GM10847 (cell line): ENCODE data around the gene SOD3.

Source experiments
- POLR2A ChIP-seq: IDR thresholded peaks from 2 replicates; pipeline ENCODE4 v1.6.1; 2011; ENCODE audit not compliant: insufficient read length; ENCODE audit errors: extremely low read depth

The SOD3 gene, protein sequence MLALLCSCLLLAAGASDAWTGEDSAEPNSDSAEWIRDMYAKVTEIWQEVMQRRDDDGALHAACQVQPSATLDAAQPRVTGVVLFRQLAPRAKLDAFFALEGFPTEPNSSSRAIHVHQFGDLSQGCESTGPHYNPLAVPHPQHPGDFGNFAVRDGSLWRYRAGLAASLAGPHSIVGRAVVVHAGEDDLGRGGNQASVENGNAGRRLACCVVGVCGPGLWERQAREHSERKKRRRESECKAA

GRCh38 chr4:24794916-24795665 lies at the start of gene SOD3:
Gene SOD3, plus strand, starts transcription at chr4:24795573. Its CDS starts 3,949 bp downstream, at chr4:24799522.
- TF ChIP-seq POLR2A: no peak

DNA sequence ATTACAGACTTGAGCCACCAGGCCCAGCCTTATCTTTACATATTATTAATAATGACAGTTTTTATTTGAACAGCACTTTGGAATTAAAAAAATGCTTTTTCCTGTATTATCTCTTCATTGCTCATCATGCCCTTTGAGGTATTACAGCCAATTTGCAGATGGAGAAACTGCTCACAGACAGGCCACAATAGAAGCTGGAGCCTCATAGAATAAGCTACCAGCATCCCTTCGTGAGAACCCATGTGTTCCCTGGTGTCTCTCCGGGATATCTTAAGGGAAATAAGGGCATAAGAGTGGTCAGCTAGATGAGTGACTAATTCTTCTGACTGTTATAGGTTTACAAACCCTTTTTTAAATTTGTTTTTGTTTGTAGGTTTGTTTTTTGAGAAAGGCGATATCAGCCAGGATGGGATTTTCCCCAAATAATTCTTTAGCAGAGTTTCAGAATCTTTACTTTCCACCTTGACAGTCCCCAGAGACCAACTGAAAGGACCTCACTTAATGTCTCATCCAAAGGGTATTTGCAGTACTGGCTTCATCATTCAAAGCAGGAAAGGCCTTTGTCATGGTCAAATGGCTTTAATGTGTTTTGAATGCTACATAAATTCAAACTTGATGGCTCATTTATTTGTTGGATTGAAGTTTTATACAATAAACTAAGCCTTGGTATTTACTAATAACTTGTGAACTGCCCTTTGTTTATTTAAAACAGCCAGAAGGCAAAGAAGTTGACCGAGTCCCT lies 48.0 kb upstream of the SOD3 start:
- no peak for TF ChIP-seq POLR2A

- TF ChIP-seq POLR2A: no peak
Measured at GRCh38 chr4:24748023-24748422, 47.4 kb upstream of the SOD3 start.

- no peak for TF ChIP-seq POLR2A
Measured at GRCh38 chr4:24748758-24749350, 46.5 kb upstream of the SOD3 start.

- TF ChIP-seq POLR2A: no peak
Measured at GRCh38 chr4:24750106-24750505, 45.3 kb upstream of the SOD3 start.

- TF ChIP-seq POLR2A: no peak
Measured at GRCh38 chr4:24751926-24752539, 43.3 kb upstream of the SOD3 start.

GRCh38 chr4:24753519-24753918 lies 41.9 kb upstream of the SOD3 start:
- no peak for TF ChIP-seq POLR2A

GRCh38 chr4:24754571-24754970 lies 40.8 kb upstream of the SOD3 start:
- TF ChIP-seq POLR2A: no peak

- TF ChIP-seq POLR2A: no peak
Measured at GRCh38 chr4:24763631-24764297, 31.6 kb upstream of the SOD3 start.

- no peak for TF ChIP-seq POLR2A
Measured at GRCh38 chr4:24764345-24764744, 31.0 kb upstream of the SOD3 start.

GRCh38 chr4:24765376-24765988 lies 29.9 kb upstream of the SOD3 start:
- TF ChIP-seq POLR2A: no peak

- no peak for TF ChIP-seq POLR2A
Measured at GRCh38 chr4:24768006-24768405, 27.4 kb upstream of the SOD3 start.

DNA sequence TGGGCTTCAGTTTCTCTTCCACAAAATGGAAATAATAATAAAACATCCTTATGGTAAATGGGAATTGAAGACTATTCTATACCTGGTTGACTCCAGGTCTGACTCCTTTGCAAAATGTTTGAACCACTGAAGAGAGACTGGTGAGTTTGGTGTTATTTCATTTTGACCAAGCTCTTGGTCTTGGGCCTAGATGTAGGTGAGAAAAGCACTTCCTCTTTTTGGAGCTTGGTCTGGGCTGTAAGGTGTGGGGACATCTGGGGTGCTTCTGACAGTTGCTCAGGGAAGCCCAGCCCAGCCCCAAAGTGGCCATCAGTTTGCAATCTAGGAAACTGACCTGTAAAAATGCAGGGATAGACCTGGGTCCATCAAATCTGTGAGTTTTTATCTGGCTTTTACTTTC lies 26.8 kb upstream of the SOD3 start:
- TF ChIP-seq POLR2A: no peak

- TF ChIP-seq POLR2A: no peak
Measured at GRCh38 chr4:24769571-24769970, 25.8 kb upstream of the SOD3 start.
